Measurements from ENCODE around the gene MAMDC2.
"Not testable (repeated sequence)": the region's sequence is repeated elsewhere in the genome, so short reads cannot be mapped to it uniquely, and the experiment has no call there.

Gene MAMDC2

GRCh38 chr9:70177121-70177520, 133.5 kb downstream of the MAMDC2 start:
- Histone ChIP-seq H3K27ac (ENCODE audit: low read length) (no peak overlapping the region), H3K9ac (ENCODE audit: low read length in 2 of 2) (no peak overlapping the region), H3K9me3 (ENCODE audit: control insufficient read depth in 2 of 2, low read length in 2 of 2) (peaks cover 0 to 2% of the 10 kb centered on the region in 2 donors), H3K4me3 (ENCODE audit: low read length in 2 of 2) (no peak overlapping the region), H3K27me3 (ENCODE audit: control insufficient read depth in 1 of 2, insufficient read depth in 2 of 2, low read length in 2 of 2) (no peaks in the 10 kb centered on the region), H3K36me3 (ENCODE audit: control insufficient read depth in 2 of 2, insufficient read depth in 2 of 2, low read length in 2 of 2) (peaks cover 33 to 39% of the 10 kb centered on the region in 2 donors), H3K4me1 (ENCODE audit: control insufficient read depth, insufficient read depth, low read length) (no peaks in the 10 kb centered on the region)

- H3K27me3 ChIP-seq (ENCODE audit: control insufficient read depth in 1 of 2, insufficient read depth in 2 of 2, low read length in 2 of 2) = no peaks in the 10 kb centered on the region
- H3K4me3 ChIP-seq (ENCODE audit: low read length in 2 of 2) = no peak overlapping the region
- H3K9me3 ChIP-seq (ENCODE audit: control insufficient read depth in 2 of 2, low read length in 2 of 2) = no peaks in the 10 kb centered on the region
- H3K4me1 ChIP-seq (ENCODE audit: control insufficient read depth, insufficient read depth, low read length) = no peaks in the 10 kb centered on the region
- peaks cover 14 to 18% of the 10 kb centered on the region in 2 donors for H3K36me3 ChIP-seq (ENCODE audit: control insufficient read depth in 2 of 2, insufficient read depth in 2 of 2, low read length in 2 of 2)
- H3K9ac ChIP-seq (ENCODE audit: low read length in 2 of 2) = no peak overlapping the region
- no peak overlapping the region for H3K27ac ChIP-seq (ENCODE audit: low read length)
Measured at GRCh38 chr9:70192707-70193106, 149.1 kb downstream of the MAMDC2 start.

- Histone ChIP-seq H3K27ac (ENCODE audit: low read length) (no peak overlapping the region), H3K4me1 (ENCODE audit: control insufficient read depth, insufficient read depth, low read length) (no peaks in the 10 kb centered on the region), H3K36me3 (ENCODE audit: control insufficient read depth in 2 of 2, insufficient read depth in 2 of 2, low read length in 2 of 2) (peaks cover 14 to 16% of the 10 kb centered on the region in 2 donors), H3K4me3 (ENCODE audit: low read length in 2 of 2) (no peak overlapping the region), H3K27me3 (ENCODE audit: control insufficient read depth in 1 of 2, insufficient read depth in 2 of 2, low read length in 2 of 2) (no peaks in the 10 kb centered on the region), H3K9me3 (ENCODE audit: control insufficient read depth in 2 of 2, low read length in 2 of 2) (no peaks in the 10 kb centered on the region), H3K9ac (ENCODE audit: low read length in 2 of 2) (no peak overlapping the region)
Measured at GRCh38 chr9:70195456-70195855, 151.8 kb downstream of the MAMDC2 start.

GRCh38 chr9:70197216-70198044, 153.8 kb downstream of the MAMDC2 start:
- Histone ChIP-seq H3K9me3 (ENCODE audit: control insufficient read depth in 2 of 2, low read length in 2 of 2) (no peaks in the 10 kb centered on the region), H3K27me3 (ENCODE audit: control insufficient read depth in 1 of 2, insufficient read depth in 2 of 2, low read length in 2 of 2) (no peaks in the 10 kb centered on the region), H3K27ac (ENCODE audit: low read length) (no peak overlapping the region), H3K4me1 (ENCODE audit: control insufficient read depth, insufficient read depth, low read length) (no peaks in the 10 kb centered on the region), H3K36me3 (ENCODE audit: control insufficient read depth in 2 of 2, insufficient read depth in 2 of 2, low read length in 2 of 2) (peaks cover 14 to 16% of the 10 kb centered on the region in 2 donors), H3K9ac (ENCODE audit: low read length in 2 of 2) (no peak overlapping the region), H3K4me3 (ENCODE audit: low read length in 2 of 2) (no peak overlapping the region)

GRCh38 chr9:70204743-70205142, 161.1 kb downstream of the MAMDC2 start:
- not testable (repeated sequence) for H3K27me3 ChIP-seq (ENCODE audit: control insufficient read depth in 1 of 2, insufficient read depth in 2 of 2, low read length in 2 of 2); H3K9me3 ChIP-seq (ENCODE audit: control insufficient read depth in 2 of 2, low read length in 2 of 2); H3K4me3 ChIP-seq (ENCODE audit: low read length in 2 of 2); H3K9ac ChIP-seq (ENCODE audit: low read length in 2 of 2); H3K36me3 ChIP-seq (ENCODE audit: control insufficient read depth in 2 of 2, insufficient read depth in 2 of 2, low read length in 2 of 2); H3K27ac ChIP-seq (ENCODE audit: low read length); H3K4me1 ChIP-seq (ENCODE audit: control insufficient read depth, insufficient read depth, low read length)

GRCh38 chr9:70205366-70206020, 161.8 kb downstream of the MAMDC2 start:
- Histone ChIP-seq H3K9ac (ENCODE audit: low read length in 2 of 2) (no peak overlapping the region), H3K4me3 (ENCODE audit: low read length in 2 of 2) (no peak overlapping the region), H3K27ac (ENCODE audit: low read length) (no peak overlapping the region), H3K4me1 (ENCODE audit: control insufficient read depth, insufficient read depth, low read length) (no peaks in the 10 kb centered on the region), H3K27me3 (ENCODE audit: control insufficient read depth in 1 of 2, insufficient read depth in 2 of 2, low read length in 2 of 2) (no peaks in the 10 kb centered on the region), H3K36me3 (ENCODE audit: control insufficient read depth in 2 of 2, insufficient read depth in 2 of 2, low read length in 2 of 2) (peaks cover 0 to 5% of the 10 kb centered on the region in 2 donors), H3K9me3 (ENCODE audit: control insufficient read depth in 2 of 2, low read length in 2 of 2) (no peaks in the 10 kb centered on the region)

- no peaks in the 10 kb centered on the region for H3K27me3 ChIP-seq (ENCODE audit: control insufficient read depth in 1 of 2, insufficient read depth in 2 of 2, low read length in 2 of 2)
- peaks cover 31 to 32% of the 10 kb centered on the region in 2 donors for H3K36me3 ChIP-seq (ENCODE audit: control insufficient read depth in 2 of 2, insufficient read depth in 2 of 2, low read length in 2 of 2)
- peaks cover 0 to 7% of the 10 kb centered on the region in 2 donors for H3K9me3 ChIP-seq (ENCODE audit: control insufficient read depth in 2 of 2, low read length in 2 of 2)
- no peak overlapping the region for H3K27ac ChIP-seq (ENCODE audit: low read length)
- H3K9ac ChIP-seq (ENCODE audit: low read length in 2 of 2) = no peak overlapping the region
- H3K4me3 ChIP-seq (ENCODE audit: low read length in 2 of 2) = no peak overlapping the region
- H3K4me1 ChIP-seq (ENCODE audit: control insufficient read depth, insufficient read depth, low read length) = no peaks in the 10 kb centered on the region
Measured at GRCh38 chr9:70217029-70217428, 173.4 kb downstream of the MAMDC2 start.

GRCh38 chr9:70218767-70219166, 175.1 kb downstream of the MAMDC2 start:
- no peak overlapping the region for H3K4me3 ChIP-seq (ENCODE audit: low read length in 2 of 2)
- peaks cover 27 to 31% of the 10 kb centered on the region in 2 donors for H3K36me3 ChIP-seq (ENCODE audit: control insufficient read depth in 2 of 2, insufficient read depth in 2 of 2, low read length in 2 of 2)
- H3K27me3 ChIP-seq (ENCODE audit: control insufficient read depth in 1 of 2, insufficient read depth in 2 of 2, low read length in 2 of 2) = no peaks in the 10 kb centered on the region
- no peaks in the 10 kb centered on the region for H3K4me1 ChIP-seq (ENCODE audit: control insufficient read depth, insufficient read depth, low read length)
- no peak overlapping the region for H3K9ac ChIP-seq (ENCODE audit: low read length in 2 of 2)
- H3K27ac ChIP-seq (ENCODE audit: low read length) = no peak overlapping the region
- H3K9me3 ChIP-seq (ENCODE audit: control insufficient read depth in 2 of 2, low read length in 2 of 2) = no peaks in the 10 kb centered on the region

GRCh38 chr9:70220216-70220615, 176.6 kb downstream of the MAMDC2 start:
- Histone ChIP-seq H3K27ac (ENCODE audit: low read length) (no peak overlapping the region), H3K9ac (ENCODE audit: low read length in 2 of 2) (no peak overlapping the region), H3K4me3 (ENCODE audit: low read length in 2 of 2) (no peak overlapping the region), H3K36me3 (ENCODE audit: control insufficient read depth in 2 of 2, insufficient read depth in 2 of 2, low read length in 2 of 2) (peaks cover 26 to 30% of the 10 kb centered on the region in 2 donors), H3K4me1 (ENCODE audit: control insufficient read depth, insufficient read depth, low read length) (no peaks in the 10 kb centered on the region), H3K9me3 (ENCODE audit: control insufficient read depth in 2 of 2, low read length in 2 of 2) (no peaks in the 10 kb centered on the region), H3K27me3 (ENCODE audit: control insufficient read depth in 1 of 2, insufficient read depth in 2 of 2, low read length in 2 of 2) (no peaks in the 10 kb centered on the region)

GRCh38 chr9:70222354-70222753, 178.7 kb downstream of the MAMDC2 start:
- peaks cover 27 to 31% of the 10 kb centered on the region in 2 donors for H3K36me3 ChIP-seq (ENCODE audit: control insufficient read depth in 2 of 2, insufficient read depth in 2 of 2, low read length in 2 of 2)
- H3K4me1 ChIP-seq (ENCODE audit: control insufficient read depth, insufficient read depth, low read length) = no peaks in the 10 kb centered on the region
- no peak overlapping the region for H3K9ac ChIP-seq (ENCODE audit: low read length in 2 of 2)
- no peak overlapping the region for H3K4me3 ChIP-seq (ENCODE audit: low read length in 2 of 2)
- H3K27me3 ChIP-seq (ENCODE audit: control insufficient read depth in 1 of 2, insufficient read depth in 2 of 2, low read length in 2 of 2) = no peaks in the 10 kb centered on the region
- no peak overlapping the region for H3K27ac ChIP-seq (ENCODE audit: low read length)
- H3K9me3 ChIP-seq (ENCODE audit: control insufficient read depth in 2 of 2, low read length in 2 of 2) = no peaks in the 10 kb centered on the region

- H3K9ac ChIP-seq (ENCODE audit: low read length in 2 of 2) = peak overlapping the region in 1 of 2 donors; percentile 7
- peak overlapping the region; percentile 56 for H3K27ac ChIP-seq (ENCODE audit: low read length)
Measured at GRCh38 chr9:70228118-70228517, 184.5 kb downstream of the MAMDC2 start.

More at GRCh38 chr9:70228118-70228517, 184.5 kb downstream of the MAMDC2 start:
- no peaks in the 10 kb centered on the region for H3K9me3 ChIP-seq (ENCODE audit: control insufficient read depth in 2 of 2, low read length in 2 of 2)
- no peak overlapping the region for H3K4me3 ChIP-seq (ENCODE audit: low read length in 2 of 2)
- H3K36me3 ChIP-seq (ENCODE audit: control insufficient read depth in 2 of 2, insufficient read depth in 2 of 2, low read length in 2 of 2) = peaks cover 4 to 7% of the 10 kb centered on the region in 2 donors
- peaks cover 9% of the 10 kb centered on the region for H3K4me1 ChIP-seq (ENCODE audit: control insufficient read depth, insufficient read depth, low read length)
- H3K27me3 ChIP-seq (ENCODE audit: control insufficient read depth in 1 of 2, insufficient read depth in 2 of 2, low read length in 2 of 2) = no peaks in the 10 kb centered on the region
